SKM-1 treated with dmso at 0.1 percent for 144 hours (cell line): ENCODE measurements around the gene REXO4.
"Not testable (repeated sequence)": the region's sequence is repeated elsewhere in the genome, so short reads cannot be mapped to it uniquely, and the experiment has no call there.

ENCODE experiments used
- DNase-seq: peaks from one replicate; lab custom pipeline; 2025; ENCODE audit not compliant: unreplicated experiment; lab: John Stamatoyannopoulos, UW

REXO4 gene

DNA sequence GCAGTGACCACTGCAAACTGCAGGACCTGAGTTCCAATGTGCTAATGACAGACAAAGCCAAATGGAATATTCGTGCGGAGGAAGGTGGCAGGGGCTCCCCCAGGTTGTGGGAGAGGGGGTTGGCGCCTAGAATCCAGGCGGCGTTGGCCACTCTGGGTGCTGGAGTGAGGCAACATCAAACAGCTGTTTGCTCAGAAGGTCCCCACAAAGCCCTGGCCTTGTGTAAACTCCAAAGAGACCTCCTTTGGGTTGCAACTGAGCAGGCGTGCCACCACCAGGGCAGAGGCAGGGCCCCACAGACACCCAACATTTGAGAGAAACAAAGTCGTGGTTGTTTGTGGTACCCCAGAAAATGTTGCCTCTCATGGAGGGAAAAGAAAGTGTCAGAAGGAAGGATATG lies 27.1 kb downstream of the REXO4 start:
- DNase-seq: no peak

DNA sequence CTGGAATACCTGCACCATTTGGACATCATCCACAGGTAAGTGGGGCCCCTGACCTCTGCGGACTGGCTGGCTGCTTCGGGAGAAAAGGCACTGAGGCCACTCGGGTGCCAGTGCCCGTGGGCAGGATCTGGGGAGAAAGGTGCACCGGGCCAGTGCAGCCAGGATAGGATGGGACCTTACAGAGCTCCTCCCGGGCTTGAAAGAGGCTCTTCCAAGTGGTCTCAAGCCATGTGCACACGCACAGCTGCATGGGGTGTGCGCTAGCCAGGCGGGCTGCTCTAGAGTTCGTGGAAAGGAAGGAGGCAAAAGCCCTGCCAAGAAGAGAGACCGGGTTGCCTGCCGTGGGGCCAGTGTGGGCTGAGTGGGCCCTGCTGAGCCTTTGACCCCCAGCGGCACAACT lies 28.2 kb downstream of the REXO4 start:
- DNase-seq: no peak

DNA sequence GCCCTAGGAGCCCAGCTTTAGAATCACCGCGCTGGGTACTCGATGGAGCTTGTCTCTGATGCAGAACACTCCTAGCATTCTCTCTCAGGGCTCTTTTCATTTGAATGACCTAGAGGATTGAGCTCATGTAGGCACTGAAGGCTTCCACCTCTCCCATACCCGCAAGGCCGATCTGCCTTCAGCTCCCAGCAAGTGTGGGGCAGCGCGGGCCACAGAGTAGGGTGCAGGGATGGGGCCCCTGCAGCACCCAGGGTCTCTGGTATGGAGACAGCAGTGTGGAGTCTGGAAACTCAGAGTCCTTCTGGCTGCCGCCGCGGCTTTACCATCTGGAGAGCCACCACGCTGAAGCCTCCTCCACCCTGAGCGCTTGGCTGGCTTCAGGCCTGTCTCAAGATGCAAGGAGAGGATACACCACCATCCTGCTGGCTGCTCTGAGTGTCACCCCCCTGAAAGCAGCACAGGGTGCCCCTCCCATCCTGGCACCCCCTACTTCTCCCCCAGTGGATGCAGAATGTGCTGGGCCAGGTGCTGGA lies 28.7 kb downstream of the REXO4 start:
- DNase-seq: no peak

DNA sequence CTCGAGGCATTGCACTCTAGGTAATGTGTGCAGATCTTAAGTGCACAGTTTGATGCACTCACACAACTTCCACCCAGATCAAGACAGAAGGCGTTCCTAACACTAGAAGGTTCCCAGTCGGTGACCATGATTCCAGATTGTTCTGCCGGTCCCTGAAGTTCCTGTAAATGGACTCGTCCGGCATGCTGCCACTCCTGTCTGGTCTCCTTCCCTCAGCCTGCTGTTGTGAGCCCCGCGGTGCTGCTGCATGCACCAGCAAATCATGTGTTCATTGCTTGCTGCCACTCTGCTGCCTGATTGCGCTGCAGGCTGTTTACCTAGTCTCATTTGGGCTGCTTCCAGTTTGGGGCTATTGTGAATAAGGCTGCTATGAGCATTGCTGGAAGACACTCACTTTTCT lies 30.1 kb downstream of the REXO4 start:
- DNase-seq: no peak

DNA sequence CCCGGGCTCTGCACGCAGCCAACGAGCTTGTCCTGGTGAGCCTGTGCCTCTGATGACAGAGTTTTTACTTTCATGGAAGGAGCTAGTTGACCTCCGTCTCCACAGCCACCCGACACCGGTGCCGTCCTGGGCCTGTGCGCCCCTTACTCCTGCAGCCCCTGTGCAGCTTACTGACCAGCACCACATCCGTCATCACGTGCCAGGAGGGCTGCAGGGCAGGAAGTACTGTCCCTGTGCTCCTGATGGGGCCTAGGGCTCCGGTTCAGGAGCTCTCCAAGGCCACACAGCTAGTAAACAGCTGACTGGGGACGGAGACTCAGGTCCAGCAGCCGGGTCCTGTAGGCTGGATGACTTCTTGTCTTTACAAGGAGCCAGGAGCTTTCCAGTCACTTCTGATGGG lies 31.5 kb downstream of the REXO4 start:
- DNase-seq: no peak

- DNase-seq: no peak
Observed at GRCh38 chr9:133385452-133385851, 32.4 kb downstream of the REXO4 start.

GRCh38 chr9:133384736-133385321 lies 33.0 kb downstream of the REXO4 start:
- peak; percentile 30 for DNase-seq

DNA sequence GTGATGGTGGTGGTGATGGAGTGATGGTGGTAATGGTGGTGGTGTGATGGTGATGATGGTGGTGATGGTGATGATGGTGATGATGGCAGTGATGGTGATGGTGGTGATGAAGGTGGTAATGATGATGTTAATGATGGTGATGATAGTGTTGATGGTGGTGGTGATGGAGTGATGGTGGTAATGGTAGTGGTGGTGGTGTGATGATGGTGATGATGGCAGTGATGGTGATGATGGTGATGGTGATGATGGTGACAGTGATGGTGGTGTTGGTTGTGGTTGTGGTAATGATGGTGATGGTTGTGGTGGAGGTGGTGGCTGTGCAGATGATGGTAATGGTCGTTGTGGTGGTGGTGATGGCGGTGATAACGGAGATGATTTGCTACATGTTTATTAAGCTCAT lies 34.4 kb downstream of the REXO4 start:
- DNase-seq: no peak

GRCh38 chr9:133382507-133383141 lies 35.2 kb downstream of the REXO4 start:
- no peak for DNase-seq

GRCh38 chr9:133380734-133381133 lies 37.1 kb downstream of the REXO4 start:
- DNase-seq: no peak

GRCh38 chr9:133379153-133380086 lies 38.4 kb downstream of the REXO4 start:
- DNase-seq: no peak

- no peak for DNase-seq
Observed at GRCh38 chr9:133378408-133378962, 39.3 kb downstream of the REXO4 start.

DNA sequence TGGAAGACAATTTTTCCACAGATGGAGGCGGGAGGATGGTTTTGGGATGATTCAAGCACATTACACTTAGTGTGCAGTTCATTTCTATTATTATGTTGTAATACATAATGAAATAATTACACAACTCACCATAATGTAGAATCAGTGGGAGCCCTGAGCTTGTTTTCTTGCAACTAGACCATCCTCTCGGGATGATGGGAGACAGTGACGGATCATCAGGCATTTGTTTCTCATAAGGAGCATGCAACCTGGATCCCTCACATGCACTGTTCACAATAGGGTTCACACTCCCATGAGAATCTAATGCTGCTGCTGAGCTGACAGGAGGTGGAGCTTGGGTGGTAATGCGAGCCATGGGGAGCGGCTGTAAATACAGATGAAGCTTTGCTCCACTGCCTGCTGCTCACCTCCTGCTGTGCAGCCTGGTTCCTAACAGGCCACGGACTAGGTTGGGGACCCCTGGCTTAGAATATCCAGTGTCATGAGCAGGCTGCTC lies 40.0 kb downstream of the REXO4 start:
- no peak for DNase-seq

DNA sequence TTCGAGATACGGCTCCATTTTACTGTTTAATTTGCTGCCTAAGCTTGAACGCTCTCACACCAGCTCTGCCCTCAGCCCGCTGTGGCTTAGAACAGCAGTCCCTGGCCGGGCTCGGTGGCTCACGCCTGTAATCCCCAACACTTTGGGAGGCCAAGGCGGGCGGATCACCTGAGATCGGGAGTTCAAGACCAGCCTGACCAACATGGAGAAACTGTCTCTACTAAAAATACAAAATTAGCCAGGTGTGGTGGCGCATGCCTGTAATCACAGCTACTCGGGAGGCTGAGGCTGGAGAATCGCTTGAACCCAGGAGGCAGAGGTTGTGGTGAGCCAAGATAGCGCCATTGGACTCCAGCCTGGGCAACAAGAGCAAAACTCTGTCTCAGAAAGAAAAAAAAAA lies 40.5 kb downstream of the REXO4 start:
- not testable (repeated sequence) for DNase-seq

- DNase-seq: peak; percentile 93
Observed at GRCh38 chr9:133375724-133376654, 41.8 kb downstream of the REXO4 start, which contains the start of the genes STKLD1 and SURF4. Gene STKLD1 (plus strand): TSS chr9:133376366. CDS start chr9:133376474, 108 bp downstream. Gene SURF4 (minus strand): TSS chr9:133376060. CDS start chr9:133375969, 91 bp downstream.

DNA sequence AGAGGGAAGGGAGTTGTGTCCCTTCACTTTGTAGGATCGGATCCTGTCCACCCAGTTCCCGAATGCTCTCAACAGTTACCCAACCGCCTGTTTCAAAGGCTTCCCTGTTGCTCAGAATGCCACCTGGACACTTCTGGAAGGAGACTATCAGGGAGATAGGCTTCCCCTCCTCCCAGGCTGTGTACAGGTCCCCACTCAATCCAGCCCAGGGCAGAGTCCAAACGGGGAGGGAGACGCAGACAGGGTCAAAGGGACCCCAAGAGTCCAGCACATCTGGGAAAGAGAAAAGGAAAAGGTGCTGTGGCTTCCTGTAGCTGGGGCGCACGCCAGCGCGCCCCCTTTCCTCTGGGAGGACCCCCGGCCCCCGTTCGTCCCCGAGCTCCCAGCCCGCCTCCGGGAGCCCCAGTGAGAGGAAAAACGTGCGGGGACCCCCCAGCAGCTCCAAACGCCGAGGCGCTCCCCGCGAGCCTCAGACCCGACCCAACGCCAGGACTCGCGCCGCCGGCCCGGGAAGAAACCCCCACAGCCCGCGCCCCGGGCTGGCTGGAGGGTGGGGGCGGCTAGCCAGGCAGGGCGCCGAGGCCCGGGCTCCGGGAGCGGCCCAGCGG lies 42.6 kb downstream of the REXO4 start:
- no peak for DNase-seq

GRCh38 chr9:133374612-133375115 lies 43.1 kb downstream of the REXO4 start:
- DNase-seq: peak; percentile 50

DNA sequence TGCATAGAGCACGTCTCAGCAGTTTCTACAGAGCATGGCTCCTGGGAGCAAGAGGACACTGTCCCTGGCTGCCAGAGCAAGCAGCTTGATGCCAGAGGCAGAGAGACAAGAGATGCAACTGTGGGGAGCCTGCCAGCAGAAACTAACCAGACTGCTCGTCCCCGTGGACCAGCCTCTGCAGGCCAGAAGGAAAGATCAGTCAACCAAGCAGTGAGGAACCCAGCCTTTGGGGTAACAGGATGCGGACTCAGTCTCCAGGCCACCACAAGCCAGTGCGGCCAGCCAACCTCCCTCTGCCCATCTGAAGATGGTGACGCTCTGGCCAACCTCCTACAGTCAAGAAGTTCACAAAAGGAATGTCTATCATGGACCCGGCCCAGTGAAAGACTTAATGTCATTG lies 45.7 kb downstream of the REXO4 start:
- no peak for DNase-seq

- DNase-seq: no peak
Observed at GRCh38 chr9:133371261-133371711, 46.5 kb downstream of the REXO4 start.
